Measurements from ENCODE around the gene CCDC17.

The CCDC17 gene

GRCh38 chr1:45660336-45660735, 36.5 kb upstream of the CCDC17 start:
- no peak for DNase-seq (ENCODE audit: low read depth, low spot score)
- POLR2A ChIA-PET = no interaction called here
- no peak for TF ChIP-seq CTCF (IDR thresholded peaks at IDR 0.05; ENCODE audit: insufficient read depth, low read length, missing control alignments)
- no peak overlapping the region for H3K4me3 ChIP-seq (ENCODE audit: low read depth, low read length)
- CTCF ChIA-PET = no interaction called here

GRCh38 chr1:45659222-45659621, 35.4 kb upstream of the CCDC17 start:
- no peak for TF ChIP-seq CTCF (IDR thresholded peaks at IDR 0.05; ENCODE audit: insufficient read depth, low read length, missing control alignments)
- POLR2A ChIA-PET = no interaction called here
- no peak overlapping the region for H3K4me3 ChIP-seq (ENCODE audit: low read depth, low read length)
- DNase-seq (ENCODE audit: low read depth, low spot score) = no peak
- CTCF ChIA-PET = interaction anchor here (0.6 kb wide), 1 partner anchor 784 kb away, joined by 4 read pairs; no protein-coding TSS in a partner anchor

GRCh38 chr1:45658171-45658570, 34.3 kb upstream of the CCDC17 start:
- no peak overlapping the region for H3K4me3 ChIP-seq (ENCODE audit: low read depth, low read length)
- no peak for TF ChIP-seq CTCF (IDR thresholded peaks at IDR 0.05; ENCODE audit: insufficient read depth, low read length, missing control alignments)
- POLR2A ChIA-PET = no interaction called here
- CTCF ChIA-PET = no interaction called here
- no peak for DNase-seq (ENCODE audit: low read depth, low spot score)

- DNase-seq (ENCODE audit: low read depth, low spot score) = no peak
- H3K4me3 ChIP-seq (ENCODE audit: low read depth, low read length) = no peak overlapping the region
- TF ChIP-seq CTCF (IDR thresholded peaks at IDR 0.05; ENCODE audit: insufficient read depth, low read length, missing control alignments) = no peak
- POLR2A ChIA-PET = no interaction called here
- CTCF ChIA-PET = interaction anchor here (0.8 to 1.9 kb wide), 2 partner anchors 10 to 180 kb away, joined by 3 to 8 read pairs; no protein-coding TSS in a partner anchor
Measured at GRCh38 chr1:45656573-45657226, 32.8 kb upstream of the CCDC17 start.

- no peak overlapping the region for H3K4me3 ChIP-seq (ENCODE audit: low read depth, low read length)
- ChIA-PET POLR2A (no interaction called here), CTCF (interaction anchor here (1.0 to 1.9 kb wide), 5 partner anchors 8 to 226 kb away, joined by 3 to 8 read pairs (median 4); no protein-coding TSS in a partner anchor)
- TF ChIP-seq CTCF (IDR thresholded peaks at IDR 0.05; ENCODE audit: insufficient read depth, low read length, missing control alignments) = no peak
- DNase-seq (ENCODE audit: low read depth, low spot score) = peak; percentile 7
Measured at GRCh38 chr1:45654540-45655280, 30.9 kb upstream of the CCDC17 start.

- no peak for TF ChIP-seq CTCF (IDR thresholded peaks at IDR 0.05; ENCODE audit: insufficient read depth, low read length, missing control alignments)
- no peak for DNase-seq (ENCODE audit: low read depth, low spot score)
- no peak overlapping the region for H3K4me3 ChIP-seq (ENCODE audit: low read depth, low read length)
- CTCF ChIA-PET = interaction anchor here (1.9 kb wide), 1 partner anchor 8 kb away, joined by 8 read pairs; no protein-coding TSS in a partner anchor
- POLR2A ChIA-PET = no interaction called here
Measured at GRCh38 chr1:45647248-45648021, 23.6 kb upstream of the CCDC17 start.

Data from AG04449 (cell line).